ENCODE results near the gene NPEPL1.

NPEPL1 gene

GRCh38 chr20:58670659-58671058 is 21.9 kb upstream of the NPEPL1 start:
- no peak for TF ChIP-seq CTCF (IDR thresholded peaks at IDR 0.05; ENCODE audit: control insufficient read depth, extremely low read depth, insufficient read depth)
- no peak for DNase-seq (ENCODE audit: low read depth)
- H3K4me3 ChIP-seq (ENCODE audit: low read depth, low read length): no peak overlapping the region

- no peak overlapping the region for H3K4me3 ChIP-seq (ENCODE audit: low read depth, low read length)
- no peak for DNase-seq (ENCODE audit: low read depth)
- TF ChIP-seq CTCF (IDR thresholded peaks at IDR 0.05; ENCODE audit: control insufficient read depth, extremely low read depth, insufficient read depth): no peak
Observed at GRCh38 chr20:58673119-58673518, 19.5 kb upstream of the NPEPL1 start.

- no peak overlapping the region for H3K4me3 ChIP-seq (ENCODE audit: low read depth, low read length)
- no peak for DNase-seq (ENCODE audit: low read depth)
- TF ChIP-seq CTCF (IDR thresholded peaks at IDR 0.05; ENCODE audit: control insufficient read depth, extremely low read depth, insufficient read depth): no peak
Observed at GRCh38 chr20:58675146-58675584, 17.4 kb upstream of the NPEPL1 start.

GRCh38 chr20:58675641-58676040 is 17.0 kb upstream of the NPEPL1 start:
- no peak for DNase-seq (ENCODE audit: low read depth)
- H3K4me3 ChIP-seq (ENCODE audit: low read depth, low read length): no peak overlapping the region
- TF ChIP-seq CTCF (IDR thresholded peaks at IDR 0.05; ENCODE audit: control insufficient read depth, extremely low read depth, insufficient read depth): no peak

GRCh38 chr20:58676161-58676560 is 16.4 kb upstream of the NPEPL1 start:
- no peak for DNase-seq (ENCODE audit: low read depth)
- H3K4me3 ChIP-seq (ENCODE audit: low read depth, low read length): no peak overlapping the region
- no peak for TF ChIP-seq CTCF (IDR thresholded peaks at IDR 0.05; ENCODE audit: control insufficient read depth, extremely low read depth, insufficient read depth)

- no peak overlapping the region for H3K4me3 ChIP-seq (ENCODE audit: low read depth, low read length)
- DNase-seq (ENCODE audit: low read depth): no peak
- TF ChIP-seq CTCF (IDR thresholded peaks at IDR 0.05; ENCODE audit: control insufficient read depth, extremely low read depth, insufficient read depth): no peak
Observed at GRCh38 chr20:58677079-58677604, 15.5 kb upstream of the NPEPL1 start.

- no peak for TF ChIP-seq CTCF (IDR thresholded peaks at IDR 0.05; ENCODE audit: control insufficient read depth, extremely low read depth, insufficient read depth)
- DNase-seq (ENCODE audit: low read depth): no peak
- H3K4me3 ChIP-seq (ENCODE audit: low read depth, low read length): no peak overlapping the region
Observed at GRCh38 chr20:58677808-58678207, 14.8 kb upstream of the NPEPL1 start.
